Bronchial epithelial cell (primary cell): Measurements from ENCODE around the gene LRRC15. TPM values are rescaled to one million over a fixed set of nuclear protein-coding genes. Genes with fewer than 3 reads are reported as not detected.

Experiments used
- DNase-seq: peaks from one replicate; pipeline ENCODE4 v3.0.0-alpha.2; 2010; ENCODE audit warnings: low read depth
- FAIRE-seq: peaks from 2 replicates; lab custom pipeline; 2011; peaks lifted over from hg19 to GRCh38; lab: Jason Lieb, UNC
- H3K27me3 ChIP-seq: 2 replicates; pipeline ENCODE4 v1.5.1; 2011; ENCODE audit warnings: low read length; ENCODE audit not compliant: control insufficient read depth, insufficient read depth
- H3K36me3 ChIP-seq: 2 replicates; pipeline ENCODE4 v1.5.1; 2011; ENCODE audit warnings: low read length; ENCODE audit not compliant: control insufficient read depth, insufficient read depth
- H3K4me3 ChIP-seq: 2 replicates; pipeline ENCODE4 v1.5.1; 2011; ENCODE audit warnings: mild to moderate bottlenecking, low read depth, low read length, control low read depth
- CTCF ChIP-seq: IDR thresholded peaks from 2 replicates; pipeline ENCODE4 v1.5.1; 2011; ENCODE audit warnings: mild to moderate bottlenecking, moderate library complexity, low read length, control low read depth, inconsistent platforms; ENCODE audit not compliant: insufficient read depth, severe bottlenecking
- total RNA-seq: library from RNA; depleted of rRNA; stranded (reverse); fragments of >200 nt; gene quantifications from 2 replicates; pipeline ENCODE4 v1.2.1, GENCODE V29; 2014

Gene LRRC15
- total RNA-seq, 1 donor from 2014 or later, result not detected

GRCh38 chr3:194320100-194320499, 49.4 kb downstream of the LRRC15 start:
- FAIRE-seq (no peak), DNase-seq (no peak)
- no peak overlapping the region for H3K4me3 ChIP-seq
- H3K36me3 ChIP-seq, result no peaks in the 10 kb centered on the region
- H3K27me3 ChIP-seq, result no peaks in the 10 kb centered on the region
- TF ChIP-seq CTCF, result no peak

- Histone ChIP-seq H3K36me3 (no peaks in the 10 kb centered on the region), H3K4me3 (no peak overlapping the region), H3K27me3 (no peaks in the 10 kb centered on the region)
- no peak for TF ChIP-seq CTCF
- DNase-seq, result peak; percentile 57
- no peak for FAIRE-seq
Observed at GRCh38 chr3:194318511-194319161, 50.9 kb downstream of the LRRC15 start.

GRCh38 chr3:194316918-194317317, 52.6 kb downstream of the LRRC15 start:
- DNase-seq (no peak), FAIRE-seq (no peak)
- Histone ChIP-seq H3K27me3 (no peaks in the 10 kb centered on the region), H3K36me3 (no peaks in the 10 kb centered on the region), H3K4me3 (no peak overlapping the region)
- TF ChIP-seq CTCF, result no peak

GRCh38 chr3:194315965-194316361, 53.6 kb downstream of the LRRC15 start:
- no peak for TF ChIP-seq CTCF
- FAIRE-seq (no peak), DNase-seq (no peak)
- Histone ChIP-seq H3K4me3 (peak overlapping the region; percentile 38), H3K27me3 (peaks cover 4% of the 10 kb centered on the region), H3K36me3 (no peaks in the 10 kb centered on the region)

- FAIRE-seq (no peak), DNase-seq (peak; percentile 57)
- H3K27me3 ChIP-seq, result peaks cover 4% of the 10 kb centered on the region
Observed at GRCh38 chr3:194315088-194315964, 54.2 kb downstream of the LRRC15 start.

More at GRCh38 chr3:194315088-194315964, 54.2 kb downstream of the LRRC15 start:
- peak overlapping the region; percentile 38 for H3K4me3 ChIP-seq
- peak; percentile 94 for TF ChIP-seq CTCF
- no peaks in the 10 kb centered on the region for H3K36me3 ChIP-seq
